GM23248 (cell line): ENCODE measurements around the gene SLC40A1.

Source experiments
- EZH2 ChIP-seq: fragments of 200-600 bp; sonication (generic); IDR thresholded peaks from 2 replicates; pipeline ENCODE4 v1.6.1; 2018; ENCODE audit warnings: antibody characterized with exemption, mild to moderate bottlenecking; ENCODE audit not compliant: insufficient read depth, poor library complexity, severe bottlenecking
- EZH2phosphoT487 ChIP-seq: fragments of 200-600 bp; sonication (generic); IDR thresholded peaks from 2 replicates; pipeline ENCODE4 v1.6.1; 2018; ENCODE audit warnings: antibody characterized with exemption, moderate library complexity, mild to moderate bottlenecking, low read depth; ENCODE audit not compliant: insufficient read depth

- TF ChIP-seq EZH2 (no peak), EZH2phosphoT487 (no peak)
These were observed 52.0 kb downstream of the SLC40A1 start for GRCh38 chr2:189528617-189529016.
